Right atrium auricular region (tissue), 2 donors: ENCODE measurements around the gene SHROOM2. TPM values are rescaled to one million over a fixed set of nuclear protein-coding genes. Genes with fewer than 3 reads are reported as not detected.

Source experiments
- DNase-seq: peaks from one replicate; pipeline ENCODE4 v3.0.0-alpha.2; 2019; ENCODE audit warnings: low spot score
- H3K27ac ChIP-seq, 2 donors: fragments of 200-600 bp; sonication (generic); 1 replicate in 1 of 2; 2 replicates in 1 of 2; pipeline ENCODE4 v1.5.1; 2016 to 2019
- H3K27me3 ChIP-seq, 2 donors: fragments of 200-600 bp; sonication (generic); one replicate each; pipeline versions ENCODE4 v1.5.1 to v1.6.0; 2017 to 2019
- H3K36me3 ChIP-seq: fragments of 200-600 bp; sonication (generic); one replicate; pipeline ENCODE4 v1.5.1; 2016
- H3K4me1 ChIP-seq, 2 donors: fragments of 200-600 bp; sonication (generic); one replicate each; pipeline versions ENCODE4 v1.5.1 to v1.6.0; 2017 to 2019
- H3K4me3 ChIP-seq, 2 donors: fragments of 200-600 bp; sonication (generic); 1 replicate in 1 of 2; 2 replicates in 1 of 2; pipeline ENCODE4 v1.5.1; 2017 to 2019; ENCODE audit warnings: mild to moderate bottlenecking in 1 of 2, moderate library complexity in 1 of 2
- H3K9me3 ChIP-seq, 2 donors: fragments of 200-600 bp; sonication (generic); one replicate each; pipeline ENCODE4 v1.5.1; 2019
- CTCF ChIP-seq, 2 donors: fragments of 200-600 bp; sonication (generic); IDR thresholded peaks; one replicate each; pipeline ENCODE4 v1.5.1; 2019; ENCODE audit warnings: antibody characterized with exemption in 2 of 2
- total RNA-seq, 2 donors: library from RNA; depleted of rRNA; stranded (reverse); fragments of >200 nt; gene quantifications; one replicate each; pipeline ENCODE4 v1.1.0, GENCODE V29; 2016

Gene SHROOM2
- total RNA-seq, 2 donors from 2014 or later: 2.7 to 6.4 TPM

- no peaks in the 10 kb centered on the region for H3K4me1 ChIP-seq
- H3K4me3 ChIP-seq: no peak overlapping the region
- DNase-seq: no peak
- H3K36me3 ChIP-seq: no peaks in the 10 kb centered on the region
- TF ChIP-seq CTCF (IDR thresholded peaks at IDR 0.05): no peak
- H3K27ac ChIP-seq: no peak overlapping the region
- H3K27me3 ChIP-seq: no peaks in the 10 kb centered on the region
- no peaks in the 10 kb centered on the region for H3K9me3 ChIP-seq
Measured at GRCh38 chrX:9937761-9938160, 151.5 kb downstream of the SHROOM2 start.

- no peak overlapping the region for H3K4me3 ChIP-seq
- H3K4me1 ChIP-seq: no peaks in the 10 kb centered on the region
- H3K9me3 ChIP-seq: no peaks in the 10 kb centered on the region
- DNase-seq: no peak
- TF ChIP-seq CTCF (IDR thresholded peaks at IDR 0.05): no peak
- no peaks in the 10 kb centered on the region for H3K27me3 ChIP-seq
- no peaks in the 10 kb centered on the region for H3K36me3 ChIP-seq
- H3K27ac ChIP-seq: no peak overlapping the region
Measured at GRCh38 chrX:9938516-9938915, 152.3 kb downstream of the SHROOM2 start.

GRCh38 chrX:9940421-9940820 is 154.2 kb downstream of the SHROOM2 start:
- no peak for TF ChIP-seq CTCF (IDR thresholded peaks at IDR 0.05)
- peaks cover 0 to 6% of the 10 kb centered on the region in 2 donors for H3K9me3 ChIP-seq
- no peak overlapping the region for H3K4me3 ChIP-seq
- H3K27ac ChIP-seq: no peak overlapping the region
- no peaks in the 10 kb centered on the region for H3K4me1 ChIP-seq
- H3K27me3 ChIP-seq: no peaks in the 10 kb centered on the region
- no peaks in the 10 kb centered on the region for H3K36me3 ChIP-seq
- DNase-seq: no peak

GRCh38 chrX:9942086-9942485 is 155.9 kb downstream of the SHROOM2 start:
- DNase-seq: no peak
- Histone ChIP-seq H3K27me3 (no peaks in the 10 kb centered on the region), H3K36me3 (no peaks in the 10 kb centered on the region), H3K4me1 (no peaks in the 10 kb centered on the region), H3K9me3 (peaks cover 0 to 6% of the 10 kb centered on the region in 2 donors), H3K4me3 (no peak overlapping the region), H3K27ac (no peak overlapping the region)
- no peak for TF ChIP-seq CTCF (IDR thresholded peaks at IDR 0.05)

GRCh38 chrX:9943420-9943819 is 157.2 kb downstream of the SHROOM2 start:
- no peak overlapping the region for H3K27ac ChIP-seq
- no peaks in the 10 kb centered on the region for H3K27me3 ChIP-seq
- no peak for DNase-seq
- no peaks in the 10 kb centered on the region for H3K4me1 ChIP-seq
- no peak overlapping the region for H3K4me3 ChIP-seq
- TF ChIP-seq CTCF (IDR thresholded peaks at IDR 0.05): no peak
- peaks cover 0 to 6% of the 10 kb centered on the region in 2 donors for H3K9me3 ChIP-seq
- no peaks in the 10 kb centered on the region for H3K36me3 ChIP-seq

- H3K27me3 ChIP-seq: no peaks in the 10 kb centered on the region
- no peak for TF ChIP-seq CTCF (IDR thresholded peaks at IDR 0.05)
- no peak overlapping the region for H3K4me3 ChIP-seq
- H3K9me3 ChIP-seq: peaks cover 0 to 6% of the 10 kb centered on the region in 2 donors
- no peaks in the 10 kb centered on the region for H3K36me3 ChIP-seq
- no peak for DNase-seq
- H3K27ac ChIP-seq: no peak overlapping the region
- no peaks in the 10 kb centered on the region for H3K4me1 ChIP-seq
Measured at GRCh38 chrX:9947131-9947794, 161.0 kb downstream of the SHROOM2 start.
